G401 (cell line): ENCODE measurements around the gene PLXND1. TPM values are rescaled to one million over a fixed set of nuclear protein-coding genes. Genes with fewer than 3 reads are reported as not detected.

ENCODE experiments used
- DNase-seq: peaks from one replicate; pipeline ENCODE4 v3.0.0-alpha.2; 2015; ENCODE audit warnings: low spot score
- in situ Hi-C: cut with HindIII; loops from 2 replicates; pipeline ENCODE4 v1.10.0; 2016; ENCODE audit warnings: low sequenced_read_pairs, mixed read lengths
- total RNA-seq: library from RNA; depleted of rRNA; stranded (reverse); fragments of >200 nt; shearing (Covaris generic); gene quantifications from 2 replicates; pipeline ENCODE4 v1.2.3, GENCODE V29; 2014

The PLXND1 gene
- total RNA-seq, 1 experiment from 2014 or later: 54.7 TPM

- in situ Hi-C loops: no loop called here
- no peak for DNase-seq
These were observed 2.3 kb downstream of the PLXND1 start for GRCh38 chr3:129603991-129604749.

GRCh38 chr3:129603561-129603942 is 2.9 kb downstream of the PLXND1 start:
- DNase-seq: no peak
- in situ Hi-C loops: no loop called here

DNA sequence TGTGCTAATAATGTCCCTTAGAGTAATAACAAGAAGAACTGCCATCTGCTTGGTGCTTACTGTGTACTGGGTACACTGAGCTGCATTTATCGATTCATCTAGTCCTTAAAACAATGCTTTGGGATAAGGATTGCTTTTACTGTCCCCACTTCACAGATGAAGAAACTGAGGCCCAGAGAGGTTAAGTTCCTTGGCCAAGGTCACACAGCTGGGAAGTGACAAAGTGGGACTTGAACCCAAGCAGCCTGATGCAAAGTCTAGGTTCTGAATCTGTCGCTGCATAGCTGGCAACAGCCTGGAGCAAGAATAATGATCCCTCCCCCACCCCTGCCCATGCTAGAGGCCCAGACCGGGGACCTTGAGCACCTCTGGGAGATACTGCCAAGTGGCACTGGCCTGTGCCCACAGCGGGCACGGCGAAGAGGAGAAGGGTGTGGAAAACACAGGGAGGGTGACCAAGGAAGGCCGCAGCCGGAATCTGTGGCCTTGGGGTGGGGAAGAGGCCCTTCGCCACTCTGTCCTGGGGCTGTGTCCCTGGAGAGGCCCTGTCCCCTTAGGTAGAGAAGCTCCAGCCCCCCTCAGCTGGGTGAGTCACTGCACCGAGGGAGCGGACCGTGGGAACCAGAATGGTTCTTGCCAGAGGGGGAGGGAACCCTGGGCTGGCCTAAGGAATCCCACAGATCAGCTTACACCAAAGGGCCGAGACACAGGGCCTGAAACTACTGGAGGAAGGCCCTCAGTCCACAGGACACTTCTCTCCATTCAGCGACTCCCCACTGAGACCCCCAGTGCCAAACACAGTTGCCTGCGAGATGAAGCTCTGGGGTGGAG is 3.5 kb downstream of the PLXND1 start:
- DNase-seq: peak; percentile 28
- in situ Hi-C loops: no loop called here

GRCh38 chr3:129602309-129602708 is 4.2 kb downstream of the PLXND1 start:
- no peak for DNase-seq
- in situ Hi-C loops: no loop called here

DNA sequence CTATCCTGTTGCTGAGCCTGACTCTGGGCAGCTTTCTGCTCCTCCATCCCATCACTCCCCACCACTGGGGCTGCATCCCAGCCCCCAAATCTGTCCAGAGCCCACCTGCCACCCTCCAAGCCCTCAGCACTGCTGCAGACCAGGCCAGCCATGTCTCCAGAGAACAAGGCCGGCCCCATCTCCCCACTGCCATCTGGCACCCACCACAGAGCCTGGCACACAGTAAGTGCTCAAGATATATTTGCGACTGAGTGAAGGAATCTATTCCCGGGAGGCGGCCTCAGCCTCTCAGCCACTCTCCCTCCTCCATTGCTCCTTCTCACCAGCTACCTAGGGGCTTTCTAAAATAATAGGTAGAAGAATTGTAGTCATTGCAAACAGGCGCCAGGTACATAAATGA is 4.8 kb downstream of the PLXND1 start:
- DNase-seq: no peak
- in situ Hi-C loops: no loop called here

DNA sequence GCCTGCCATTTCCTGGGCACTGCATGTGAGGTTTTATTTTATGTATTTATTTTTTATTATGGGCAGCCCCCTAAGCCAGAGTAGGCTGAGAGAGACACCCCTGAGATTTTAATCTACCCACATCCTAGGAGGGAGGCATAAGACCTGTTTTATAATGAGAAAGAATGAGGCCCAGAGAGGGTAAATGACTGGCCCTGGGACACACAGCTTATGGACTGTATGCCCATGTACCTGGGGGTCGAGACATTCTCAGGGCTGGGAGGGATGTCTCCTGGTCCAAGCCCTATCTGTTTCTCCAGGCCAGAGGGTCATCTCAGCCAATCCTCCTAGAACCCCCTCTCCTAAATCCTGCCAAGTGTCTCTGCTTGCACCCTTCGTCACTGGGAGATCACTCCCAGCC is 6.1 kb downstream of the PLXND1 start:
- DNase-seq: no peak
- in situ Hi-C loops: no loop called here

DNA sequence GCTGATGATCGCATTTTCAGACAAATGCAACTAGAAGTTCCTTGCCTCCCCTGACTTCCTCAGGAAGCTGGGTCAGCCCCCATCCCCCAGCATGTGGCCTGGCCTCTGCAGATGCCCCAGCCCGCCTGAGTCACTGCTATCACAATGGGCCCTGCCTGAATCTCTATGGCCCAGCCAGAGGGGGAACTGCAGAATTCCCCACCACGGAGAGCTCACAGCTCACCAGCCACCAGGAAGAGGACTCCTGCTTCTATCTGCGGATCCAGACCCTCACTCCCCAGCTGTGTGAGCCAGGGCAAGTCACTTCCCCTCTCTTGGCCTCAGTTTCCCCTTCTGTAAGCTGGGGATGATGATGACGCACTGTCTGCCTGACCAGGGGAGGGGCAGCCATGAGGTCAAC is 6.9 kb downstream of the PLXND1 start:
- DNase-seq: no peak
- in situ Hi-C loops: no loop called here

DNA sequence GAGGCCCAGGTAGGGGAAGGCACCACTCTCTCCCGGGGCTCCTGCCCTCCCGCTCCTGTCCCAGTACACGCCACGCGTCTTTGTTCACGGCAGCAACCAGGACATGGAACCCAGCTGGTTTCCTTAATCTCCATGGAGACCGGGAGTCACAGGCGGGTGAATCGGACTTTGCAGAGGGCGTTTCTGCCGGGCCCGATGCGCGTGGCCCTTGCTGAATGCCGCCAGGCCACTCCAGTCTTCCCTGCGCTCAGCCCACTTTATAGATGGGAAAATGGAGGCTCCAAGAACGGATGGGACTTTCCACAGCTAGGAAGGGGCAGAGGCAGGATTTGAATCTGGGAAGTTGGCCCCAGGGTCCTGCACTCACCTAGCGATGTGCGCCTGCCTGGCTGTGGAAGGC is 7.4 kb downstream of the PLXND1 start:
- DNase-seq: no peak
- in situ Hi-C loops: no loop called here

DNA sequence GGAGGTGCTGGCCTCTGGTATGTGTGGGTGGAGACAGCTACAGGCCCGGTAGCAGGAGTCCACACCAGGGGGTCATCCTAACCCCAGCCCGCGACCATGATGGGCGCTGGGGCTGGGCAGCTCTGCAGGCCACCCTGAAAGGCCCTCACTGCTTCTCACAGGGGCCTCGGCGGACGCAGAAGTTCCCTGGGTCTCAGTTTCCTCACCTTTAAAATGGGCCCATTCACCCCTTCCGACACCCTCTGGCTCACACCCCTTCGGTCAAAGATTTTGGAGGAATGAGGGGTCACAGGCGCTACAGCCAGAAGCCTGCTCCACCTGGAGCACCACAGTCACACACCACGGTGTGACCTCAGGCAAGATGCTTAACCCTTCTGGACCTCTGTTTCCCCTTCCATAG is 8.0 kb downstream of the PLXND1 start:
- in situ Hi-C loops: no loop called here
- no peak for DNase-seq

DNA sequence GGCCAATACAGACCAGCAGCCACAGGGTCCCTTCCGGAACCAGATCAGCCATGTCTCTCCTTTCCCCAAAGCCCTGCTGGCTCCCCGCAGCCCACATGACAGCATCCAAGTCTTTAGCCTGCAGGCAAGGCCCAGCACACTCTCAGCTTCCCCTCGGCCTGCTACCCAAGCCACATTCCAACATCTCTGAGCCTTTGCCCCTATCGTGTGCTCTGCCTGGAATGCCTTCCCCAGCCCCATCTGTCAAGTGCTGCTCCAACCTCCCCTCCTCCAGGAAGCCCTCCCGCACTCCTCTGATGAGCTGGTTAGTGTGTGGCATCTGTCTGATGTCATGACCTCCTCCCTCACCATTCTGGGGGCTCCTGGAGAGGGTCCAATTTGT is 8.5 kb downstream of the PLXND1 start:
- DNase-seq: no peak
- in situ Hi-C loops: no loop called here

- DNase-seq: no peak
- in situ Hi-C loops: no loop called here
These were observed 9.1 kb downstream of the PLXND1 start for GRCh38 chr3:129597087-129597999.

DNA sequence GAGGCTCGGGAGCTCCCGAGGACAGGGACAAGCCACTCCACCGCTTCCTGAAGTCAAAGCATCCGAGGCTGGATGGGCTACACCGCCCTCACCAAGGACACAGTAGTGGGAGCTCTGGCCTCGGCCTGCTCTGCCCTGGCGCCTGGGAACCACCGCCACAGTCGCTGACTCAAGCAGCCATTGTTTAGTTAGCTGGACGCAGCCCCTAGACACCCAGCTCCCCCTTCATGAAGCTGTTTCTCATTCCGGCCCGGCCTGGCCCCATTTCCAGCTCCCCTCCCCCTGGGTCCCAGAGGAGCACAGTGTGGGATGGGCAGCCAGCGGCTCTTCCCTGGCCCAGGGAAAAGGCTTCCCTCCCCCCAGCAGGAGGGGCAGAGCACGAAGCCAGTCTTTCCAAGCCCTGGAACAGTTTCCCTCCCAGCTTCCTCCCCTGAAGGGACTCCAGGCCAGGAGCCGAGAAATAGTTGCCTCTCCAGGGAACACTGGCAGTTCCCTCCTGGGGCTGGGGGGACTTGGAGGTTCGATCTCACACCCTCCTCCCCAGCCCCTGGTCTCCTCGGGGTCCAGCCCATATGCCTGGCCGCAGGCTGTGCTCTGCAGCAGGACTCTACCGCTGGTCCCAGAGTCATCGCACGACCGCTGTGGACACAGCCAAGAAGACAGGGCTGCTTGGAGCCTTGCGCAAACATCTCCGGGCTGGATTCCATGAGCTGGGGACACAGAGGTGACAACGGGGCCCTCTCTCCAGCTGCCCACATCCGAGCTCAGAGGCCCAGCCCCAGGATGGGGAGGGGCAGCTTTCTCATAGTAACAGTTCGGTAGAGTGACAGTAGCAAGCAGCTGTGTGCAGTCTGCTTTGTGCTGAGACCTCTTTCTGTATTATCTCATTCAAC is 10.0 kb downstream of the PLXND1 start:
- in situ Hi-C loops: no loop called here
- DNase-seq: peak; percentile 48

DNA sequence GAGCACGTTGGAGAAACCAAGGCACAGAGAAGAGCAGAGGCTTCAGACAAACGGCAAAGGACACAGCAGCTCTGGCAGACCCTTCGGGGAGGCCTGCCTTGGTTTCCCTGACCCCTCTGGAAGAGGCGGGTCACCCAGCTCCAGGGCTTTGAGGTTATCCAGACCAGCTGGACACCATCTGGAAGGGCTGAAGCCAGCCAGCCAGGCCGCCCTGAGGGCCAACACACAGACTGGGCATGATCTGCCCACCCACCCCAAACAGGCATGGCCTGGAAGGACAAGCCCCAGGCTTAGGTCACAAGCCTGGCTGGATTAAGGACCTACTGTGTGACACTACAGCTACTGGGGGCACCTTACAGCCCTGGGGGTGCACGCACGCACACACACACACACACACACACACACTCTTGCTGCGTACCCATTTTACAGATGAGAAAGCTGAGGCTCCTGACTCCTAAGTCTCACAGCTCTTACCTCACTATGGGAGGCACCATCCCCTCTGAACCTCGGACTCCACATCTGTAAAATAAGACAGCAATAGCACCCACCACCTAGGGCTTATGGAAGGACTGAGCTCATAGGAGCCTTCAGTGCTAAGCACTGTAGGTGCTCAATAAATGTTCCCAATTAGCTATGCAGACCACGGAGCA is 10.8 kb downstream of the PLXND1 start:
- no peak for DNase-seq
- in situ Hi-C loops: no loop called here

DNA sequence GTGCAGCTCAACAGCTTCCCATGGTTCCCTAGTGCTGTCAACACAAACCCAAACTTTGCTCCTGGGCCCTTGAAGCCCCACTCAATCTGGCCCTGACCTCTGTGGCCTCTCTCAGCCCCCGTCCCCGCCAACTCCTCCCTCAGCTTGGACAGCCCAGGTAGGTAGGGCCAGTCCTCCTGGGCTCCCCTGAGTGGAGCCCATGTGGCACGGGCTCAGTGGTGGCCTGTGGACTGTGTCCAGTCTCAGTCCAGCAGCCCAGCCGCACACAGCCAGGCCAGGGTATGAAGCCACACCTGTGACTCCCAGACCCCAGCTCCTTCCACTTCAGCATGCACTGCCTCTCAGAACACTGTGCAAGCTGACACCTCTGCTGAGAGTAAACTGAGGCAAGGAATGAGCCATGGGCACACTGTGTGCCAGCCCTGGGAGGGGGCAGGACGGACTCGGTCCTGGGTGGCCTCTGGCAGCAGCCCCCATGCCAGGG is 11.5 kb downstream of the PLXND1 start:
- in situ Hi-C loops: no loop called here
- DNase-seq: no peak

DNA sequence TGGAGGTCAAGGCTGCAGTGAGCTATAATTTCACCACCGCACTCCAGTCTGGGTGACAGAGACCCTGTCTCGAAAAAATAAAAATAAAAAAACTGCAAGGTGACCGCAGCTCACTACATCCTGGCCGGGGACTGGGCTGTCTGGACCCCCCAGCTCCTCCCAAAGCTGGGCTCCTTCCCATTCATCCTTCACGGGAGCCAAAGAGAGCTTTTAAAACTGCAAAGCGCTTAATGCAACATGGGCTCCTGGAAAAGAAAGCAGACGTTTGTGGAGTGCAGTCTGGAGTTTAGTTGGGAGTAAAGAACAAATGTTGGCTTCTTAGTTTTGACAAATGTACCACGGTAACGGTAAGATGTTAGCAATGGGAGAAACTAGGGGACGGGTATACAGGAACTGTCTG is 12.1 kb downstream of the PLXND1 start:
- in situ Hi-C loops: no loop called here
- DNase-seq: no peak

GRCh38 chr3:129593595-129594339 is 12.7 kb downstream of the PLXND1 start:
- no peak for DNase-seq
- in situ Hi-C loops: no loop called here

- in situ Hi-C loops: no loop called here
- no peak for DNase-seq
These were observed 13.3 kb downstream of the PLXND1 start for GRCh38 chr3:129593230-129593594.
